Suprapubic skin (tissue), 4 donors: ENCODE data around the gene MALRD1.

ENCODE experiments used
- CTCF ChIP-seq, 2 donors: fragments of 200-600 bp in 1 of 2; fragments of 450-650 bp in 1 of 2; sonication (generic) in 1 of 2; IDR thresholded peaks; one replicate each; pipeline ENCODE4 v1.5.1; 2016 to 2019; ENCODE audit warnings: antibody characterized with exemption in 2 of 2, mild to moderate bottlenecking in 1 of 2, moderate library complexity in 1 of 2
- POLR2A ChIP-seq, 2 donors: fragments of 450-650 bp; IDR thresholded peaks; one replicate each; pipeline ENCODE4 v1.6.1; 2017; ENCODE audit warnings: antibody characterized with exemption in 2 of 2, mild to moderate bottlenecking in 2 of 2, moderate library complexity in 2 of 2
- POLR2AphosphoS5 ChIP-seq, 3 donors: sonication (generic); formaldehyde crosslinking; IDR thresholded peaks; one replicate each; pipeline ENCODE4 v1.6.1; 2017; ENCODE audit warnings: antibody characterized with exemption in 3 of 3

GRCh38 chr10:19154375-19154774 lies 105.8 kb downstream of the MALRD1 start:
- no peak for TF ChIP-seq POLR2AphosphoS5 (IDR thresholded peaks at IDR 0.05)
- no peak for TF ChIP-seq POLR2A (IDR thresholded peaks at IDR 0.05)
- no peak for TF ChIP-seq CTCF (IDR thresholded peaks at IDR 0.05)
